Retina (tissue), 1 donor: Measurements from ENCODE around the gene RTEL1.
"Not testable (repeated sequence)": the region's sequence is repeated elsewhere in the genome, so short reads cannot be mapped to it uniquely, and the experiment has no call there.

Experiments used
- DNase-seq: peaks from one replicate; pipeline ENCODE4 v3.0.0-alpha.2; 2016

RTEL1 gene

GRCh38 chr20:63730189-63730733 lies 72.1 kb downstream of the RTEL1 start:
- not testable (repeated sequence) for DNase-seq

GRCh38 chr20:63731410-63731809 lies 73.3 kb downstream of the RTEL1 start:
- no peak for DNase-seq

GRCh38 chr20:63732118-63733095 lies 74.3 kb downstream of the RTEL1 start:
- no peak for DNase-seq

GRCh38 chr20:63733117-63733516 lies 75.0 kb downstream of the RTEL1 start:
- DNase-seq = no peak

- no peak for DNase-seq
Measured at GRCh38 chr20:63733579-63734081, 75.5 kb downstream of the RTEL1 start.

GRCh38 chr20:63734111-63734945 lies 76.2 kb downstream of the RTEL1 start:
- no peak for DNase-seq

- no peak for DNase-seq
Measured at GRCh38 chr20:63734946-63735858, 77.1 kb downstream of the RTEL1 start.

- DNase-seq = peak; percentile 59
Measured at GRCh38 chr20:63735859-63736718, 78.0 kb downstream of the RTEL1 start, which contains the start of gene LIME1. LIME1 (plus strand) TSS chr20:63736664; CDS start chr20:63737550, 886 bp downstream.

GRCh38 chr20:63736893-63737694 lies 79.0 kb downstream of the RTEL1 start:
- DNase-seq = no peak

GRCh38 chr20:63737695-63737944 lies 79.5 kb downstream of the RTEL1 start:
- DNase-seq = no peak

GRCh38 chr20:63737945-63738686 lies 80.0 kb downstream of the RTEL1 start:
- DNase-seq = peak; percentile 47

- DNase-seq = no peak
Measured at GRCh38 chr20:63738687-63739129, 80.6 kb downstream of the RTEL1 start.

- peak; percentile 81 for DNase-seq
Measured at GRCh38 chr20:63739130-63740069, 81.3 kb downstream of the RTEL1 start, which contains the start of gene SLC2A4RG. SLC2A4RG (plus strand) TSS chr20:63739776; CDS start chr20:63739913, 137 bp downstream.

- DNase-seq = no peak
Measured at GRCh38 chr20:63740070-63740626, 82.0 kb downstream of the RTEL1 start.

GRCh38 chr20:63740627-63741353 lies 82.7 kb downstream of the RTEL1 start:
- peak; percentile 90 for DNase-seq

- no peak for DNase-seq
Measured at GRCh38 chr20:63741354-63741675, 83.2 kb downstream of the RTEL1 start.
